ENCODE results near the gene ILRUN. TPM values are rescaled to one million over a fixed set of nuclear protein-coding genes. Genes with fewer than 3 reads are reported as not detected.
"Not testable (repeated sequence)": the region's sequence is repeated elsewhere in the genome, so short reads cannot be mapped to it uniquely, and the experiment has no call there.

Gene ILRUN
- polyA plus RNA-seq, 2 donors = 27.8 to 32.7 TPM

DNA sequence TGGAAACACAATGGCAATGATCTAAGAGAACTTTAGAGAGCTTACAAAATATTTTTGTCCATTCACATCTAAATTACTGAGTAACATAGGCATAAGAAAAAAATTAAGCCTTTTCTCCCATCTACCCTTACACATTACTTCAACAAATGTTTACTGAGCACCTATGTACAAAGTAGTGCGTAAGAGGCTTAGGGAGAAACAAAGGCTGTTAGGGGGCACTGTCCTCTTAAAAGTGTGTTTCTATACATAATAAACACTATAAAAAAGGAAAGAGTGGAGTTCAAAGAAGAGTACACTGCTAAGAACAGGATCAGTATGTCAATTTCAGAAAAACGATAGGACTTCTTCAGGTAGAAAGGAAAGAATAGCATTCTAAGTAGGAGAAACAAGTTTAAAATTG, 12.2 kb downstream of the ILRUN start:
- H3K9me3 ChIP-seq (ENCODE audit: control insufficient read depth in 2 of 2, insufficient read depth in 1 of 2, low read depth in 1 of 2, low read length in 1 of 2) = no peaks in the 10 kb centered on the region
- no peak overlapping the region for H3K4me3 ChIP-seq (ENCODE audit: low read depth in 1 of 2, low read length in 2 of 2)
- 75 to 78% methylated on average over 2 of the region's 2 CpGs for WGBS, 2 donors
- no peaks in the 10 kb centered on the region for H3K4me1 ChIP-seq (ENCODE audit: control insufficient read depth in 2 of 2, insufficient read depth in 2 of 2, low read length in 1 of 2)
- H3K27me3 ChIP-seq (ENCODE audit: control insufficient read depth in 1 of 2, insufficient read depth in 2 of 2, low read length in 2 of 2) = no peaks in the 10 kb centered on the region
- H3K27ac ChIP-seq (ENCODE audit: low read depth in 2 of 2, low read length in 1 of 2) = no peak overlapping the region
- H3K36me3 ChIP-seq (ENCODE audit: control insufficient read depth in 2 of 2, insufficient read depth in 2 of 2, low read length in 1 of 2) = no peaks in the 10 kb centered on the region

DNA sequence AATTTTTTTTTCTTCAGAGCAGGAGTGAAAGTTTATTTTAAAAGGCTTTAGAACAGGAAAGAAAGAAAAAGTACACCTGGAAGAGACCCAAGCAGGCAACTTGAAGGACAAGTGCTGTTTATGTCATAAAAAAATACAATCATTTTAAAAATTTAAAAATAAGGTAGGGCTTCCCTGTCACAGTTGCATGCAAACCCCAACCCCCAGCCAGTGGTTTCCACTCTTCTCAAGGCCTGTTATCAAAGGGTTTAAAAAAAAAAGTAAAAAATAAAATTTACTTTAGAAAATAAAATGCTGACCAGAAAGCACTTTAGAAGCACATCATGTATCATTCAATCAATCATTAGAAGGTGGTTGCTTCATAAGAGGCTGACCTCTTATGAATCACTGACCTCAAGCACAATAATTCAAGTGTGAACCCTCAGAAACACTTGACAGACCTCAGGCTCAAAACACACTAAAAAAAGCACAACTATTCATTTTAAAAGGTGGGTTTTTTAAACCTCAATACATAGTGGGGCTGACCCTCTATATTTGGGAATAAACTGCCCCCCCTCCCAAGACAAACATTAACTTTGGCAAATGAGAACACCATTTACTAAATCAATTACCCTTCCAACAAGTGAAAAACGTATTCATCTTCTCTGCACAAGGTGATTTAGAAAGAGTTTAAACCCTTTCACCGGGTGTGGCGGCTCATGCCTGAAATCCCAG, 15.6 kb downstream of the ILRUN start:
- 56 to 63% methylated on average over 3 of the region's 3 CpGs for WGBS, 2 donors
- H3K27me3 ChIP-seq (ENCODE audit: control insufficient read depth in 1 of 2, insufficient read depth in 2 of 2, low read length in 2 of 2) = no peaks in the 10 kb centered on the region
- H3K27ac ChIP-seq (ENCODE audit: low read depth in 2 of 2, low read length in 1 of 2) = no peak overlapping the region
- no peak overlapping the region for H3K4me3 ChIP-seq (ENCODE audit: low read depth in 1 of 2, low read length in 2 of 2)
- H3K9me3 ChIP-seq (ENCODE audit: control insufficient read depth in 2 of 2, insufficient read depth in 1 of 2, low read depth in 1 of 2, low read length in 1 of 2) = no peaks in the 10 kb centered on the region
- no peaks in the 10 kb centered on the region for H3K4me1 ChIP-seq (ENCODE audit: control insufficient read depth in 2 of 2, insufficient read depth in 2 of 2, low read length in 1 of 2)
- no peaks in the 10 kb centered on the region for H3K36me3 ChIP-seq (ENCODE audit: control insufficient read depth in 2 of 2, insufficient read depth in 2 of 2, low read length in 1 of 2)

DNA sequence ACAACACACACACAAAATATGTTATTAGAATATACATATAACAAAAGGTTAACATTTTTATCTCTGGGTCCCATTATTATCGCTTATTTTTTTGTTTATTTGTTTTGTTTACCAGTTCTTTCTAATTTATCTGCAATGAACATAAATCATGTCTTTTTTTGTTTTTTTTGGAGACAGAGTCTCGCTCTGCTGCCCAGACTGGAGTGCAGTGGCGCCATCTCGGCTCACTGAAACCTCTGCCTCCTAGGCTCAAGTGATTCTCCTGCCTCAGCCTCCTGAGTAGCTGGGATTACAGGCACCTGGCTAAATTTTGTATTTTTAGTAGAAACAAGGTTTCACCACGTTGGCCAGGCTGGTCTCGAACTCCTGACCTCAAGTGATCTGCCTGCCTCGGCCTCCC, 16.3 kb downstream of the ILRUN start:
- 82 to 84% methylated on average over 7 of the region's 7 CpGs for WGBS, 2 donors
- H3K4me3 ChIP-seq (ENCODE audit: low read depth in 1 of 2, low read length in 2 of 2); H3K36me3 ChIP-seq (ENCODE audit: control insufficient read depth in 2 of 2, insufficient read depth in 2 of 2, low read length in 1 of 2); H3K9me3 ChIP-seq (ENCODE audit: control insufficient read depth in 2 of 2, insufficient read depth in 1 of 2, low read depth in 1 of 2, low read length in 1 of 2); H3K4me1 ChIP-seq (ENCODE audit: control insufficient read depth in 2 of 2, insufficient read depth in 2 of 2, low read length in 1 of 2); H3K27me3 ChIP-seq (ENCODE audit: control insufficient read depth in 1 of 2, insufficient read depth in 2 of 2, low read length in 2 of 2); H3K27ac ChIP-seq (ENCODE audit: low read depth in 2 of 2, low read length in 1 of 2): not testable (repeated sequence)

DNA sequence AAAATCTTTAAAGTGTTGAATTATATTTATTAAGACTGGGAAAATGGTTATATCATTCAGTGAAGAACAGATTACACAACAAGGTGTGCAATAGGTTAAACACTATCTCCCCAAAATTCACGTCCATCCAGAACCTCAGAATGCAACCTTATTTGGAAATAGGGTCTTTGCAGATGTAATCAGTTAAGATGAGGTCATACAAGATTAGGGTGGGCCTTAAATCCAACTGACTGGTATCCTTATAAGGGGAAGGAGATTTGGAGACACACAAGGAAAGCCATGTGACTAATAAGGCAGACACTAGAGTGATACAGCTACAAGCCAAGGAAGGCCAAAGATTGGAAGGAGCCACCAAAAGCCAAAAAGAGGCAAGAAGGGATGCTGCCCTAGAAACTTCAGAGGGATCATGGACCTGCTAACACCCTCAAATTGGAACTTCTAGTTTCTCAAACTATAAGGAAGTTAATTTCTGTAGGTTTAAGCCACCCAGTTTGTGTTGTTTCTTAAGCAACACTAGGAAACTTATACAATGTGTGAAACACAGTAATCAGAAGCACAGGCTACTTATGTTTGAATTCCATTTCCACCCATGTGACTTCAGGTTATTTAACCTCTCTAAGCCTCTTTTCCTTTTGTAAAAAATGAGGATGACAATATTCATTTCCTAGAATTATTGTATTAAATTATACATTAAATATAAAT, 16.9 kb downstream of the ILRUN start:
- Histone ChIP-seq H3K4me3 (ENCODE audit: low read depth in 1 of 2, low read length in 2 of 2) (no peak overlapping the region), H3K4me1 (ENCODE audit: control insufficient read depth in 2 of 2, insufficient read depth in 2 of 2, low read length in 1 of 2) (no peaks in the 10 kb centered on the region), H3K36me3 (ENCODE audit: control insufficient read depth in 2 of 2, insufficient read depth in 2 of 2, low read length in 1 of 2) (no peaks in the 10 kb centered on the region), H3K27me3 (ENCODE audit: control insufficient read depth in 1 of 2, insufficient read depth in 2 of 2, low read length in 2 of 2) (no peaks in the 10 kb centered on the region), H3K9me3 (ENCODE audit: control insufficient read depth in 2 of 2, insufficient read depth in 1 of 2, low read depth in 1 of 2, low read length in 1 of 2) (no peaks in the 10 kb centered on the region), H3K27ac (ENCODE audit: low read depth in 2 of 2, low read length in 1 of 2) (no peak overlapping the region)
- WGBS, 2 donors = 58 to 70% methylated on average over 1 of the region's 1 CpG

DNA sequence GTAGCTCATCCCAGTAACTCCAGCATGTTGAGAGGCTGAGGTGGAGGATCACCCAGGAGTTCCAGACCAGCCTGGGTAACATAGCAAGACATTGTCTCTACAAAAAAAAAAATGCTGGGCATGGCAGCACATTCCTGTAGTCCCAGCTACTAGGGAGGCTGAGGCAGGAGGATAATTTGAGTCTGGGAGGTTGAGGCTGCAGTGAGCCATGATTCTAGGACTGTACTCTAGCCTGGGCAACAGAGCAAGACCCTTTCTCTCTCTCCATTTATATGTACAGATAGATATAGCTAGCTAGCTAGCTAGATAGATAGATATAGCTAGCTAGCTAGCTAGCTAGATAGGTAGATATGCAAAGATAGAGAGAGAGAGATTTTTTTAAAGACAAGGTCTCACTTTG, 20.4 kb downstream of the ILRUN start:
- Histone ChIP-seq H3K27me3 (ENCODE audit: control insufficient read depth in 1 of 2, insufficient read depth in 2 of 2, low read length in 2 of 2) (no peaks in the 10 kb centered on the region), H3K9me3 (ENCODE audit: control insufficient read depth in 2 of 2, insufficient read depth in 1 of 2, low read depth in 1 of 2, low read length in 1 of 2) (no peaks in the 10 kb centered on the region), H3K27ac (ENCODE audit: low read depth in 2 of 2, low read length in 1 of 2) (no peak overlapping the region), H3K36me3 (ENCODE audit: control insufficient read depth in 2 of 2, insufficient read depth in 2 of 2, low read length in 1 of 2) (no peaks in the 10 kb centered on the region), H3K4me3 (ENCODE audit: low read depth in 1 of 2, low read length in 2 of 2) (no peak overlapping the region), H3K4me1 (ENCODE audit: control insufficient read depth in 2 of 2, insufficient read depth in 2 of 2, low read length in 1 of 2) (peaks cover 0 to 3% of the 10 kb centered on the region in 2 donors)

DNA sequence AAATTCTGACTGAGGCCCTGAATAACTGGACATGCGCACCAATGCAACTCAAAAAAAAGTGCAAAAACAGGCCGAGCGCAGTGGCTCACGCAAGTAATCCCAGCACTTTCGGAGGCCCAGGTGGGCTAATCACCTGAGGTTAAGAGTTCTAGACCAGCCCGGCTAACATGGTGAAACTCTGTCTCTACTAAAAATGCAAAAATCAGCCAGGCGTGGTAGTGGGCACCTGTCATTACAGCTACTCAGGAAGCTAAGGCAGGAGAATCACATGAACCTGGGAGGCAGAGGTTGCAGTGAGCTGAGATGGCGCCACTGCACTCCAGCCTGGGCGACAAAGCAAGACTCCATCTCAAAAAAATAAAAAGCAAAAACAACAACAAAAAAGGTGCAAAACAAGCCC, 21.6 kb downstream of the ILRUN start:
- not testable (repeated sequence) for H3K4me1 ChIP-seq (ENCODE audit: control insufficient read depth in 2 of 2, insufficient read depth in 2 of 2, low read length in 1 of 2); H3K4me3 ChIP-seq (ENCODE audit: low read depth in 1 of 2, low read length in 2 of 2); H3K27ac ChIP-seq (ENCODE audit: low read depth in 2 of 2, low read length in 1 of 2); H3K36me3 ChIP-seq (ENCODE audit: control insufficient read depth in 2 of 2, insufficient read depth in 2 of 2, low read length in 1 of 2); H3K27me3 ChIP-seq (ENCODE audit: control insufficient read depth in 1 of 2, insufficient read depth in 2 of 2, low read length in 2 of 2); H3K9me3 ChIP-seq (ENCODE audit: control insufficient read depth in 2 of 2, insufficient read depth in 1 of 2, low read depth in 1 of 2, low read length in 1 of 2)
- 95% methylated on average over 9 of the region's 9 CpGs for WGBS, 2 donors

DNA sequence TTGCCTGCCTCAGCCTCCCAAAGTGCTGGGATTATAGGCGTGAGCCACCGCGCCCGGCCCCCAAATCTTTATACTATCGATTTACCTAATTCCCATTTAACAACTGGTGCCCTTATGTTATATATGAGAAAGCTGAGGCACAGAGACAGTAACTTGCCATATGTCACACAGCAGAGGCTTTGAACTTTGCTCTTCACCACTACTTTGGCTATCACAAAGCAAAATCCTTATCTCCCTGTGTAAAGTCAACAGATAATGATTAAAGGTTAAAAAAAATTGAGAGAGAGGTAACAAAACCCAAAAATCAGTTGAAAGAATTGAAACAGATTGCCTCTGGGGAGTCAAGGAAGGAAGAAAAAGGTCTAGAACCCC, 22.3 kb downstream of the ILRUN start:
- Histone ChIP-seq H3K27ac (ENCODE audit: low read depth in 2 of 2, low read length in 1 of 2) (no peak overlapping the region), H3K36me3 (ENCODE audit: control insufficient read depth in 2 of 2, insufficient read depth in 2 of 2, low read length in 1 of 2) (no peaks in the 10 kb centered on the region), H3K4me1 (ENCODE audit: control insufficient read depth in 2 of 2, insufficient read depth in 2 of 2, low read length in 1 of 2) (peaks cover 0 to 3% of the 10 kb centered on the region in 2 donors), H3K4me3 (ENCODE audit: low read depth in 1 of 2, low read length in 2 of 2) (no peak overlapping the region), H3K27me3 (ENCODE audit: control insufficient read depth in 1 of 2, insufficient read depth in 2 of 2, low read length in 2 of 2) (no peaks in the 10 kb centered on the region), H3K9me3 (ENCODE audit: control insufficient read depth in 2 of 2, insufficient read depth in 1 of 2, low read depth in 1 of 2, low read length in 1 of 2) (no peaks in the 10 kb centered on the region)
- whole genome bisulfite sequencing, 2 donors = 82 to 95% methylated on average over 5 of the region's 5 CpGs

DNA sequence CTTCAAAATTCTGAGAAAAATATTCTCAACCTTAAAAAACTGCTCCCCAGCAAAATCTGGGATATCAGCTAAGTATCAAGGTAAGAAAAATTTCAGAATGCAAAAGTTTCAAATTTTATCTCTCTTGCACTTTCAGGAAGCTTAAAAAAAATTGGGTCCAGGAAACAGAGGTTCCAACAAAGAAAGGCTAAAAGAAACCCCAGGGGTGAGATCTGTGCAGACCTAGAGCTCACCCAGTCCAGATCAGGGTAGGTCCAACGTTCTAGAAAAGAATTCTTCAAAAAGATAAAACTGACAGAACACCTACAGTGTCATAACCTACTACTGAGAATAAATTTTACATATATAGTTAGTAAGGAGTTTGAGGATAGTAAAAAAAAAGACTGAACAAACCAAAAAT, 23.5 kb downstream of the ILRUN start:
- Histone ChIP-seq H3K27ac (ENCODE audit: low read depth in 2 of 2, low read length in 1 of 2) (no peak overlapping the region), H3K4me1 (ENCODE audit: control insufficient read depth in 2 of 2, insufficient read depth in 2 of 2, low read length in 1 of 2) (peaks cover 0 to 3% of the 10 kb centered on the region in 2 donors), H3K9me3 (ENCODE audit: control insufficient read depth in 2 of 2, insufficient read depth in 1 of 2, low read depth in 1 of 2, low read length in 1 of 2) (no peaks in the 10 kb centered on the region), H3K4me3 (ENCODE audit: low read depth in 1 of 2, low read length in 2 of 2) (no peak overlapping the region), H3K36me3 (ENCODE audit: control insufficient read depth in 2 of 2, insufficient read depth in 2 of 2, low read length in 1 of 2) (no peaks in the 10 kb centered on the region), H3K27me3 (ENCODE audit: control insufficient read depth in 1 of 2, insufficient read depth in 2 of 2, low read length in 2 of 2) (no peaks in the 10 kb centered on the region)
- WGBS, 2 donors = 4 to 13% methylated on average over 1 of the region's 1 CpG

DNA sequence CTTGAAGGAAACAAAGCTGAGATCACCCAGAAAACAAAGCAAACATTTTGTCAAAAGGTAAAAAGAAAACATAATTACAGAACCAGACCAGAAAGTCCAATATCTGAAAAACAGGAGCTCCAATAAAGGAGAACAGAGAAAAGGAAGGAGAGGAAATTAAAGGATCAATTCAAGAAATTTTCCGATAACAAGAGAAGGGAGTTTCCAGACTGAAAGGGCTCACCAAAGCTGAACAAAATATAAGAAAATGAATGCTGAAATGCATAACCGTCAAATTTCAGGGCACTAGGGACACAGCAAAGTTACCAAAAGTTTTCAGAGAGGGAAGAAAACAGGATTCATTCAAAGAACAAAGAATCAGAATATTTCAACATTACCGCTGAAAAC, 23.9 kb downstream of the ILRUN start:
- Histone ChIP-seq H3K27ac (ENCODE audit: low read depth in 2 of 2, low read length in 1 of 2) (no peak overlapping the region), H3K27me3 (ENCODE audit: control insufficient read depth in 1 of 2, insufficient read depth in 2 of 2, low read length in 2 of 2) (no peaks in the 10 kb centered on the region), H3K4me1 (ENCODE audit: control insufficient read depth in 2 of 2, insufficient read depth in 2 of 2, low read length in 1 of 2) (peaks cover 0 to 3% of the 10 kb centered on the region in 2 donors), H3K36me3 (ENCODE audit: control insufficient read depth in 2 of 2, insufficient read depth in 2 of 2, low read length in 1 of 2) (no peaks in the 10 kb centered on the region), H3K4me3 (ENCODE audit: low read depth in 1 of 2, low read length in 2 of 2) (no peak overlapping the region), H3K9me3 (ENCODE audit: control insufficient read depth in 2 of 2, insufficient read depth in 1 of 2, low read depth in 1 of 2, low read length in 1 of 2) (no peaks in the 10 kb centered on the region)
- 68 to 69% methylated on average over 3 of the region's 3 CpGs for WGBS, 2 donors

All from esophagus (tissue), 2 donors.